Measurements from ENCODE around the gene PERM1.

The PERM1 gene

DNA sequence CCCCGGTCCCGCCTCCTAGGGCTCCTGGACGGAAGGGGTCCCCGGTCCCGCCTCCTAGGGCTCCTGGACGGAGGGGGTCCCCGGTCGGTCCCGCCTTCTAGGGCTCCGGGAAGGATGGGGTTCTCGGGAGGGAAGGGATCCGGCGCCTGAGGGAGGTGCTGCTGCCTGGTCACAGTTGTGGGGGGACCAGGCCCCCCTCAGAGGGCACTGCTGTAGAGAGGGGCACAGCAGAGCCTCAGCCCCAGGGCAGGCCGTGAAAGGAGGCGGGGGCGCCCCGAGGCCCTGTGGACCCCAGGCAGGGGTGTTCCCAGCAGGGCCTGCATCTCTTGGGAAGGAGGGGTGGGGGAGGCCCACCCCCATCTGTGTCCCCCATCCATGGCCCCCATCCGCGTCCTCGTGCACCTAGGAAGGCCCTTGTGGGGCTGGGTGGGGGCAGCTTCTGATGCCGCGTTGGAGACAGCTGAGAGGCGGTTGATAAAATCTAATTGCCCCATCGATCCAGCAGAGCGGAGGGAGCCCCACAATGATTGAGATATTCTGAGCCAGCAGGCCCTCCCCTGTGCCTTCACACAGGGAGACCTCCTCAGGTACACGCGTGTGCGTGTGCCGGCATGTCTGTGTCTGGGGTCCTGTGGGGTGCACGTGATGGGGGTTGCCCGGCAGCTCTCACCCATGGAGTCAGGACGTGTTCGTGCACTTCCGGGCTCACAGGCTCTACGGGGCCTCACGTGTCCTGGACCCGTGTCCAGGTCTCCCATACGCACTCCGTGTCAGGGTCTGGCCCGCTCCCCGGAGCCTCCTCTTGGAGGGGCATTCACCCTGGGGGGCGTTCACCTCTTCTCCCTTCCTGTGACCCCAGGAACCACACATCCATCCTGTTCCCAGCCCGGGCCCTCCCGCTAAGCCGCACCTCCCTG, 45.3 kb downstream of the PERM1 start:
- no peak for DNase-seq (ENCODE audit: low read depth, low spot score)

GRCh38 chr1:935751-936231, 46.1 kb downstream of the PERM1 start:
- DNase-seq (ENCODE audit: low read depth, low spot score), result no peak

DNA sequence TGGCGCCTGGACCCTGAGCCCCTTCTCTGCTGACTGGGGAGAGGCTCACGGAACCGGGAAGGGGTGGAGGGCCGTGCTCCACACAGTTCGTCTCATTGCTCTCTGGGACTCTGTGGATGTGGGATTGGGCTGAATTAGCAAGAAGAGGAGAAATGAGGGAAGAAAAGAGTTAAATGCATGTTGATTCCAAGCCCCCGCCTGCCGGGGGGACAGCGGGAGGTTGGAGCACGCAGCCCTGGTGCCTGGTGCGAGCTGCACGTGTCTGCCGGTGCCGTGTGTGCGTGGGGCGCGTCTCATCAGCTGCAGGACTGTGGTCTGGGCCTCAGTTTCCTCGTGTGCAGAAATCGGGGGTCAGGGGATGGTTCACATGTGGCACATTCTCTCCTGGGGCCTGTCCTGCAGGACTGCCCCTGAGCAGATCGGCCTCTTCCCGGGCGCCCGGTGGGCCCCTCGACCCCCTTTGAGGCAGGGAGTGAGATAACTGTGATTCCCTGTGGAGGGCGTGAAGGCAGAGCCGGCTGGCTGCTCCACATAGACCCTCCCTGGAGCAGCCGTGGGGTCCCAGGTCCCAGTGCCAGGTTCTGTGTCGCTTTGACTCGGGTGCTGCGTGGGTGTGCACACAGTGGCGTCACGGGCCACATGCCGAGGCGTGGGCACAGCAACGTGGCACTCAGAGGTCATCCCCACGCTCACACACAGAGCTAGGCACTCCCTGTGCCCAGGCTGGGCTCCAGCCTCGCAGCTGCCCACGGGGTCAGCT, 46.7 kb downstream of the PERM1 start:
- DNase-seq (ENCODE audit: low read depth, low spot score), result no peak

GRCh38 chr1:933603-933940, 48.3 kb downstream of the PERM1 start:
- no peak for DNase-seq (ENCODE audit: low read depth, low spot score)

GRCh38 chr1:932776-933602, 48.9 kb downstream of the PERM1 start:
- DNase-seq (ENCODE audit: low read depth, low spot score), result no peak

DNA sequence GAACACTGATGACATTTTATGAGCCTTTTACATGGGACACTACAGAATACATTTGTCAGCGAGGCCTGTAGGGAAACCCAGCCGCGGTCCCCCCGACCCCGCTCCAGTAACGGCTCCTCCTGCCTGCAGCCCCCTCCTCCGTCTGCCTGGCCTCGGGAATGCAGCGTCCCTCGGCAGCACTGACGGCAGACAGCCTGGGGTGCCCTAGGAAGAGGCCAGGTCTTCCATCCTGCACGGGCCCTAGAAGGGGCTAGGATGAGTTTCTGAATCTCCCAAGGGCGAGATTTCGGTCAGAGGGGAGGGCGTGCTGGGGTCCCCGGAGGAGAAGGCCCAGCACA, 49.8 kb downstream of the PERM1 start:
- DNase-seq (ENCODE audit: low read depth, low spot score), result no peak

DNA sequence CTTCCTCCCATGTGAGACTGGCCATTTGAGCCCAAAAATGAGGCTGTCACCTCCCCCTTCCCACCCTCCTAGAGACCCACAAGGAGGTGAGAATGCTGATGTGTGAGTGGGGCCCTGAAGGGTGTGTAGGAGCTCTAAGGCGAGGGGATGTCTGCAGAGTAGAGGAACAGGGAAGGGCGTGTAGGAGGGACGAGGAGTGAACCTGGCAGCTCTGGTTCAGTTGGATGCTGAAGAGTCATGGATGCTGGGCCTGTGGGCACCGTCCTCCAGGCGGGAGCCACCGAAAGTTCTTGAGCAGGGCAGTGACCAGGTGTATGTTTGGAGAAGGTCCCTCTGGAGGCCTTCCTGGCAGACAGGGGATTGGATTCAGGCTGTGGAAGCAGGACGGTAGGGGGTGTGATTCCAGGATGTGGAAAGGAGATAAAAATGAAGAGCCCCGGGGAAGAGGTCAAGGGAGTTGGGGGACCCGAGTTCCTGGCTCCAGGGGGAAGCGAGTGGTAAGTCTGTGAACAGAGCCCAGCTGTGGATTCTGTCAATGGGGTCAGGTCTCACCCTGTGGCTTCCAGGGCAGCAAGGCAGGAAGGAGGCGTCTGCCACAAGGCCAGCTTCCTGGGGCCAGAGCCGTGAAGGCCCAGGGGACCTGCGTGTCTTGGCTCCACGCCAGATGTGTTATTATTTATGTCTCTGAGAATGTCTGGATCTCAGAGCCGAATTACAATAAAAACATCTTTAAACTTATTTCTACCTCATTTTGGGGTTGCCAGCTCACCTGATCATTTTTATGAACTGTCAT, 50.3 kb downstream of the PERM1 start:
- DNase-seq (ENCODE audit: low read depth, low spot score), result no peak

DNA sequence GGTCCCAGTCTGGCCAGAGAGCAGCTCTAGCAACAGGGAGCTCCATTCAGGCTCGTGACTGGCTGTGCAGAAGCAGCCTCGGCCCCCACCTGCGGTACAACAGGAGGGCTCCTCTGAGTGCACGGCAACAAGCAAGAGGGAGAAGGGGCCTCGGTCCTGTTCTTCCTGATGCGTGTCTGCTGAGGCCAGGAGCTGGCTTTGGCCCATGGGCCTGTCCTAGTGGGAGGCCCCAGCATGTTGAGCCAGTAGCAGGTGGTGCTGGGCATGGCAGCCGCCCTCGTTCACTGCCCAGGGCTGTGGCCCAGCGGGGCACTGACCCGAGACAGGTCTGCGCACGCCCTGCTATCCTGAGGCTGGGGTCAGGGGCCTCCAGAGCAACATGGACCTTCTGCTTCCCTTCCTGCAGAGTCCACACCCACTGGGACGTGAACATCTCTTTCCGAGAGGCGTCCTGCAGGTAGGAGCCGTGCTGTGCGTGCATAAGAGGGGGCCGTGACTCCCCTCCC, 51.2 kb downstream of the PERM1 start:
- DNase-seq (ENCODE audit: low read depth, low spot score), result no peak

GRCh38 chr1:929712-930632, 51.9 kb downstream of the PERM1 start:
- no peak for DNase-seq (ENCODE audit: low read depth, low spot score)

DNA sequence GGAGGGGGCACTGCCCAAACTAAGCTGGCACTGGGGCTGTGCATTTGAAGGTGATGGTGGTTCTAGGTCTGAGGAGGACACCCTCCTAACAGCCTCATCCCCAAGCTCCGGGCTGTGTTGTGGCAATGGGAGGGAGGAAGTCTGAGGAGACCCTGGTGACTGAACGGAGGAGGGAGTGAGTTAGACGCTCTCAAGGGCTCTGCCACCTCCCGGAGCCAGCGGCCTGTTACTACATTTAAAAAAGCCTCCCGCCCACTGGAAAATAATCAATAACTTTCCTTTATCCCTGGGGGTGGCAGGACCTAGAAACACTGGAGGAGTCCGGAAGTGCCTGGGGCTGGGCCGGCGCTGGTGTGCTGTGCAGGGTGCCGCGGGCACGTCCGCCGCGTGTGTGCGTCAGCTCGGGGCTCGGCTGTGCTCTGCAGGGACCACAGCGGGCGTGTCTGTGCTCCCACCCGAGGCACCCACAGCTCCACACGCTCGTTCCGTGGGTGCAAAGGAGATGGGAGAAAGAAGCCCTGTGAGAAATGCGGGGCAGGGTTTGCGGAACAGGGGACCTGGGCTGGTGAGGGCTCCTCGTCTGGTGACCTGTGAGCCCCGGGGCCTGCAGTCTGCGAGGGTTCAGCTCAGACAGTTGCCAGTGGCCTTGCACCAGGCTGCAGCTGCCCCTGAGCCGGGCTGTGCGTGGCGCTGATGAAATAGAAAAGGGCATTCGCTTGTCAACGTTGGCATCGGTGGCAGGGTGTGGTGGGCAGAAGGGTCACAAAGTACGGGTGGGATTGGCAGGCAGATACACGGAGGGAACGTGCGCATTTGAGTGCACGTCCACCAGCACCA, 52.9 kb downstream of the PERM1 start:
- DNase-seq (ENCODE audit: low read depth, low spot score), result no peak

GRCh38 chr1:927748-928147, 54.1 kb downstream of the PERM1 start:
- DNase-seq (ENCODE audit: low read depth, low spot score), result no peak

DNA sequence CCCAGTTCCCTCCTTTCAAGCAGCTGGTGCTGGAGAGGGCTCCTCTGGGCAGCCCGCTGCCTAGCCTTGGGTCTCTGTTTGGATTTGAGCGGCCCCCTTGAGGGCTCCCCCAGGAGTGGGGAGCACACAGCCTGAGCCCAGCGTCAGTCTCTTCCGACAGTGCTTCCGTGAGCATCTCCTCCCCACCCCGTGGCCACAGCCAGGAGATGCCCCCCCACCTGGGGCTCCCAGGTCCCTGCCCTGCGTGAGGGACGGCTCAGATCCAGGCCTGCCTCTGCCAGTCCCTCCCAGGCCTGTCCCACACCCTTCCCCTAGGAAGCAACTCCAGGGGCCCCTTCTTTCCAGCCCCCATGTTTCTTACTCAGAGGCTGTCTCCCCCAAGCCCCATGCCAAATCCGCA, 54.7 kb downstream of the PERM1 start:
- no peak for DNase-seq (ENCODE audit: low read depth, low spot score)

- DNase-seq (ENCODE audit: low read depth, low spot score), result no peak
Observed at GRCh38 chr1:925561-926421, 56.1 kb downstream of the PERM1 start.
